ENCODE measurements around the gene CPXM2. TPM values are rescaled to one million over a fixed set of nuclear protein-coding genes. Genes with fewer than 3 reads are reported as not detected.

Gene CPXM2
- total RNA-seq, 6 donors from 2014 or later: 0.61 to 10.2 (median 3.1) TPM

DNA sequence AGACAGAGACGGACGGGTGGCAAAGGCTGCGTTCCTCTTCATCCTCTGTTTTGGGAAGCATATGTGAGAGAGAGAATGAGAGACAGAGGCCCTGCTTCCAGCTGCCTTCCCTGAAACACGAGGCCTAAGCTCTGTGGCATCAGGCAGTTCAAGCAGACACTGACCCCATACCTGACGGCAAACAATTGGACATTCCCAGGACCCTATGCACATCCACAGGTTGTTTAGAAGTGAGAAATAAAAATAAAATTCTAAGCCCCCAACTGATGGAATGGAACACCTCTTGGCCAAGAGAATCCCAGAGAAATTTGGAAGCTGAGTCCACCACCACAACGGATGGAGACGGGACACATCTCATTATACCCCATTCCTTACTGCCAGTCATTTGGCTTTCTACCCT is 105.3 kb downstream of the CPXM2 start:
- no peak for DNase-seq
- Histone ChIP-seq H3K27me3 (no peaks in the 10 kb centered on the region), H3K4me3 (no peak overlapping the region), H3K4me1 (no peaks in the 10 kb centered on the region), H3K9me3 (no peaks in the 10 kb centered on the region), H3K27ac (no peak overlapping the region), H3K36me3 (no peaks in the 10 kb centered on the region)
- TF ChIP-seq POLR2A (IDR thresholded peaks at IDR 0.05) (no peak), EP300 (IDR thresholded peaks at IDR 0.05) (no peak), POLR2AphosphoS5 (IDR thresholded peaks at IDR 0.05) (no peak)
- TF ChIP-seq, protein P1, sequence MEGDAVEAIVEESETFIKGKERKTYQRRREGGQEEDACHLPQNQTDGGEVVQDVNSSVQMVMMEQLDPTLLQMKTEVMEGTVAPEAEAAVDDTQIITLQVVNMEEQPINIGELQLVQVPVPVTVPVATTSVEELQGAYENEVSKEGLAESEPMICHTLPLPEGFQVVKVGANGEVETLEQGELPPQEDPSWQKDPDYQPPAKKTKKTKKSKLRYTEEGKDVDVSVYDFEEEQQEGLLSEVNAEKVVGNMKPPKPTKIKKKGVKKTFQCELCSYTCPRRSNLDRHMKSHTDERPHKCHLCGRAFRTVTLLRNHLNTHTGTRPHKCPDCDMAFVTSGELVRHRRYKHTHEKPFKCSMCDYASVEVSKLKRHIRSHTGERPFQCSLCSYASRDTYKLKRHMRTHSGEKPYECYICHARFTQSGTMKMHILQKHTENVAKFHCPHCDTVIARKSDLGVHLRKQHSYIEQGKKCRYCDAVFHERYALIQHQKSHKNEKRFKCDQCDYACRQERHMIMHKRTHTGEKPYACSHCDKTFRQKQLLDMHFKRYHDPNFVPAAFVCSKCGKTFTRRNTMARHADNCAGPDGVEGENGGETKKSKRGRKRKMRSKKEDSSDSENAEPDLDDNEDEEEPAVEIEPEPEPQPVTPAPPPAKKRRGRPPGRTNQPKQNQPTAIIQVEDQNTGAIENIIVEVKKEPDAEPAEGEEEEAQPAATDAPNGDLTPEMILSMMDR (IDR thresholded peaks at IDR 0.05): no peak
- WGBS, 2 donors: 87 to 92% methylated on average over 7 of the region's 7 CpGs
- no peak for ATAC-seq (ENCODE audit: low FRiP score in 2 of 2)

DNA sequence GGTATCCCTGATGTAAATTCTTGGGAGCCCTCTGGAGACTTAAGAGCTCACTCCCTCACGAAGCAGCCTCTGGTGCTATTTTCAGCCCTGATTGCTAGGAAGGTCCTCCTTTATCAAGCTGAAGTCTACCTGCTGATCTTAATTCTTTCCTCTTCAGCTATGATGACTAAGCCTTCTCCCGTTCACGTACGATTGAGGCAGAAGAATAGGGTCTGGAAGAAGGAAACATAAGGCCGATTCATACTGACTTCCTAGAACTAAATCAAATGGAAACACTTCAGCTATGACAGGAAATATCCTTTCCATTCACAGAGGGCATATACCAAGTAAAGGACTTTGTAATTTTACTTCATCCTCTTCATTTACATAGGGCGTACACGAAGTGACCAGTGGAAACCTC is 107.0 kb downstream of the CPXM2 start:
- TF ChIP-seq POLR2A (IDR thresholded peaks at IDR 0.05) (no peak), POLR2AphosphoS5 (IDR thresholded peaks at IDR 0.05) (no peak), EP300 (IDR thresholded peaks at IDR 0.05) (no peak)
- TF ChIP-seq, protein P1 (IDR thresholded peaks at IDR 0.05): no peak
- 51% methylated on average over 7 of the region's 7 CpGs for WGBS, 2 donors
- H3K27me3 ChIP-seq: no peaks in the 10 kb centered on the region

DNA sequence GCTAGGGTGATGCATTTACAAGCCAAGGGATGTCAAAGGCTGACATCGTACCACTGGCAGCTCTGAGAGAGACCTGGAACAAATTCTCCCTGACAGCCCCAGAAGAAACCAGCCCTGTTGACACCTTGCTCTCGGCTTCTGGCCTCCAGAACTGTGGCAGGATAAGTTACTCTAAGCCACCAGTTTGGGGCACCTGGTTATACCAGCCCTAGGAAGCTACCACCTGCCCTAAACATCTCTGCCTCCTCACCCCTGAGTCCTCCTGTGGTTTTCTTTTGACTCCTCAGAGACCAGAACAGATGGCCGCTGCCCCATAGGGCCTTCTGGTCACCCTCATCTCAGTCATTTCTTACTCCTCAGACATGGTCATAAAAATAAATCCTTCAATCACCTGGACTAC is 107.4 kb downstream of the CPXM2 start:
- ATAC-seq (ENCODE audit: low FRiP score in 2 of 2): no peak
- no peaks in the 10 kb centered on the region for H3K27me3 ChIP-seq
- H3K27ac ChIP-seq: no peak overlapping the region
- H3K36me3 ChIP-seq: no peaks in the 10 kb centered on the region
- DNase-seq: no peak
- WGBS, 2 donors: 86 to 89% methylated on average over 3 of the region's 3 CpGs
- H3K4me1 ChIP-seq: no peaks in the 10 kb centered on the region
- no peak overlapping the region for H3K4me3 ChIP-seq
- no peaks in the 10 kb centered on the region for H3K9me3 ChIP-seq
- TF ChIP-seq POLR2AphosphoS5 (IDR thresholded peaks at IDR 0.05): no peak
- no peak for TF ChIP-seq EP300 (IDR thresholded peaks at IDR 0.05)
- TF ChIP-seq POLR2A (IDR thresholded peaks at IDR 0.05): no peak
- TF ChIP-seq, protein P1 (IDR thresholded peaks at IDR 0.05): no peak

More for the DNA sequence above, 107.0 kb downstream of the CPXM2 start:
- no peak for ATAC-seq (ENCODE audit: low FRiP score in 2 of 2)
- Histone ChIP-seq H3K9me3 (no peaks in the 10 kb centered on the region), H3K36me3 (no peaks in the 10 kb centered on the region), H3K27ac (no peak overlapping the region), H3K4me3 (no peak overlapping the region), H3K4me1 (no peaks in the 10 kb centered on the region)
- no peak for DNase-seq

DNA sequence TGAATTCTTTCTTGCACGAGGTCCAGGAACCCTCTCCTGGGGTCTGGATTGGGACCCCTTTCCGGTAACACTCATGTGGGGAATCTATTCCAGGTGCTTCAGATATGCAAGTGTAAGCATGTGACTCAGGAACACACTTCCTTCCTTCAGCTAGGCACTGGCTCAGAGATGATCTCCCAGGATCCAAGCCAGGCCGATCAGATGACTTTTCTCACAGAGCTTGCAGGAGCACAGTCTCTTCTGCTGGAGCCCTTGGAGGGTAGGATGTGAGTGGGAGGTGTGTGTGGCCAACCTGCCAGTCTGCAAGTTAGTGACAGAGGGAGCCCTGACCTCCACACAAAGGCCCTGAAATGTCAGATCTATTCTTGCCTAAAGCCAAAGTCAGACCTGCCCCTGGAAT is 108.3 kb downstream of the CPXM2 start:
- TF ChIP-seq, protein P1 (IDR thresholded peaks at IDR 0.05): no peak
- TF ChIP-seq POLR2AphosphoS5 (IDR thresholded peaks at IDR 0.05) (no peak), EP300 (IDR thresholded peaks at IDR 0.05) (no peak), POLR2A (IDR thresholded peaks at IDR 0.05) (no peak)
- Histone ChIP-seq H3K27me3 (no peaks in the 10 kb centered on the region), H3K27ac (no peak overlapping the region), H3K4me3 (no peak overlapping the region), H3K36me3 (no peaks in the 10 kb centered on the region), H3K4me1 (no peaks in the 10 kb centered on the region), H3K9me3 (no peaks in the 10 kb centered on the region)
- DNase-seq (no peak), ATAC-seq (ENCODE audit: low FRiP score in 2 of 2) (no peak)
- WGBS, 2 donors: 66 to 71% methylated on average over 2 to 3 of the region's 3 CpGs

DNA sequence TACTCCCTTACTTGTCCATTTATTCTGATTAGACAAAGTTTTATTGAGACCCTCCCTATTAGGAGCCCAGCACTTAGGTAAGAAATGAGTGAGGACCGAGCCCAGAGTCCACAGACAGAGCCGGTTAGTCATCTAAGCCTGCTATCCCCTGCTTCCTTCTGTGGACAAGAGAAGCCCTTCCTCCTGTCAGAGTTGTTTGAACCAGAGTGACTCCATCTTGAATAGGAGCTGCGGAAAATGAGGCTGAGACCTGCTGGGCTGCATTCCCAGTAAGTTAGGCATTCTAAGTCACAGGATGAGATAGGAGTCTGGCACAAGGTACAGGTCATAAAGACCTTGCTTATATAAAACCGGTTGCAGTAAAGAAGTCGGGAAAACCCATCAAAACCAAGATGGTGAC is 109.1 kb downstream of the CPXM2 start:
- no peak overlapping the region for H3K27ac ChIP-seq
- no peak for ATAC-seq (ENCODE audit: low FRiP score in 2 of 2)
- 75 to 82% methylated on average over 5 of the region's 5 CpGs for whole genome bisulfite sequencing, 2 donors
- DNase-seq: no peak
- H3K27me3 ChIP-seq: no peaks in the 10 kb centered on the region
- H3K36me3 ChIP-seq: no peaks in the 10 kb centered on the region
- no peaks in the 10 kb centered on the region for H3K9me3 ChIP-seq
- no peaks in the 10 kb centered on the region for H3K4me1 ChIP-seq
- no peak overlapping the region for H3K4me3 ChIP-seq
- TF ChIP-seq, protein P1 (IDR thresholded peaks at IDR 0.05): no peak
- TF ChIP-seq EP300 (IDR thresholded peaks at IDR 0.05): no peak
- no peak for TF ChIP-seq POLR2AphosphoS5 (IDR thresholded peaks at IDR 0.05)
- TF ChIP-seq POLR2A (IDR thresholded peaks at IDR 0.05): no peak
